ENCODE measurements around the gene CDH4.

Gene CDH4

GRCh38 chr20:61803915-61804751, 552.1 kb downstream of the CDH4 start:
- DNase-seq = no peak

GRCh38 chr20:61804752-61805295, 552.8 kb downstream of the CDH4 start:
- DNase-seq = no peak

- no peak for DNase-seq
Measured at GRCh38 chr20:61805365-61805764, 553.3 kb downstream of the CDH4 start.

DNA sequence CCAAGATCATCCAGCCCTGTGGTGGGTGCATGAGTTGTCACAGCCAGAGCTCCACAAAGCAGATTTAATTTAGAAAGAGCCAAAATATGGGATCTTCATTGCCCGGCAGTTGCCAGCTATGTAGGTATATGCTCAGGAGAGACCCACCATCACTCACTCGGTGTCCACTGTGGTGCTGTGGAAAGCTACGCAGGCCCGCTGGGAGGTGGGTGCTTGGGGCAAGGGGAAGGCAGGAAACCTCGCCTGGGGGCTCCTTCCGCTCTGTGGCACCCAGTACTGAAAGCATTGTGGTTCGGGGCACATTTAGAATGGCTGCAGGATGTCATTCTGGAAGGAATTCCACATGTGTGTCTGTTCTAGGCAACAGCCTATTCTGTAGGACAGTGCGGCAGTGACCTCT, 553.7 kb downstream of the CDH4 start:
- DNase-seq = no peak

DNA sequence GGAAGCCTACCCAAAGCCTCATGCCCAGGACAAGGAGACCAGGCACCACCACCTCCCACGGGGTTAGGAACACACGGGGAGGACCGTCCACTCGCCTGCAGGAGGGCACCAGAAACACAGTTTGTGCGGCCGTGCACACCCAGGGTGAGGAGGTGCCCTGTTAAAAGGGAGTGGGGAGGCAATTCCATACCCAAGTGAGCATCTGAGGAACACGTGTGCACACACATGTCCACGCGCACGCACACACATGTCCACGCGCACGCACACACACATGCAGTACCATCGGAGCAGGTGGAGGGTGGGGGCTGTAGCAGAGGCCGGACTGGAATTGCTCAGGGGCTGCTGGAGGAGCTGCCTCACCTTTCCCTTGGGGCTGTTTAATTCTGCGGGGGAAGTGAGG, 554.3 kb downstream of the CDH4 start:
- DNase-seq = no peak

DNA sequence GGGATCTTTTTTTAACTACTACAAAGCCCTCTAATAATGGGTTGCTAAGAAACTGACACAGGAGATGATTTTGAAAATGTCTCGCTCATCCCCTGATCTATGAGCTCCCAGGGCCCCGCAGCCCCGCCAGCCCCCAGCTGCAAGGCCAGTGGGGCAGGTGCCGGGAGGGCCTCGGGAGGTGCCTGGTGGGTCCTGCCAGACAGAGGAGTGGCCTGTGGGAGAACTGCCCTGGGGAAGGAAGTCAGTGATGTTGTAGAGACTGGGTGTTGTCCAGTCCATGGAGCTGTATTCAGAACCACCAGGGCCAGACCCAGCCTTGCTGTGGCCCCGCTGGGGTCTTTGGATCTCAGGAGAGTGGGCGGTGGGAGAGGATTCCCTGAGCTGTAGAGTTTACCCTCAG, 554.9 kb downstream of the CDH4 start:
- DNase-seq = no peak

DNA sequence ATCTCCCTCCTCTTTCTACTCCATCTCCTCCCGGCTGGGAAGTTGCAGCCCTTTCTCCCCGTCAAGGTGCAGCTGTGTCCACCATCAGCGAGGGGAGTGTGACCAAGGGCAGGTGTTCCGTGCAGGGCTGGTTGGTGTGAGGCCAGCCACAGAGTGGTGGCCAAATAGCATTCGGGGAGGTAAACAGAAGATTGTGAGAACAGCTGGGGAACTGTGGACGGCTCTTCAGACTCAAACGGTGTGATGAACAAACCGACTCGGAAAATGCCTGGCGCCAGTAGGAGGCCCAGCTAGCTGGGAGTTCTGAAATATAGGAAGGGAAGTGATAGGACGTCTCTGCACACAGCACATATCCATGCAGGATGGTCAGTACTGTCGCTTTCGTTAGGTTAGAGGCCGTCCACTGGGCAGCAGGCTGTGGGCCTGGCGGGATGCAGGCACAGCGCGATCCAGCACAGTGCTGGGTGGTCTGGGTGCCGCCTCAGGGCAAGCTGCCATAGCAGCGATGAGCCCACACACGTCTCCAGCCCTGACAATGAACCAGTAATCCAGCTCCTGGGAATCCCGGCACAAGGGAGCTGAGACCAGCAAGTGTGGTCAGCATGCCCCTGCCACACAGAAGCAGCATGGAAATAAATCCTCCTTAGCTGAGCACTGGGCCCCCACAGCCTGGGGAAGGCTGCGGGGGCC, 555.6 kb downstream of the CDH4 start:
- DNase-seq = no peak

DNA sequence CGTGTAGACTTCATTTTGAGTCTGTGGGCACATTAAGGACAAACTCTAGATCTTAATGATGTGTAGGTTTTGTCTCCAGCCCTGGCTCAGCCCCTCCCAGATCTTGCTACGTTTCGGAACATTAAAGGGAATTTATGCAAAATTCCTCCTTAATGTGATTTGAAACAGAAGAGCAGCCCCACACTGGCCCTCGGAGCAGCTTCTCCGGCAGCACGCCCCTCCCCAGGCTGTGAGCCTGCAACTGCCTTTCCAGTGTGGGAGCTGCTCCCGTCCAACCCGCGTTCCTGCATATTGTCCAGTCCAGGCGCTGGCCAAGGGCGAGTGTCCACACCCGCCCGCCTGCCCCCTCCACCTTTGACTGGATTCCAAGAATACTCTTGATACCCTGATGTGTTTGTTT, 556.4 kb downstream of the CDH4 start:
- no peak for DNase-seq

GRCh38 chr20:61809006-61809770, 557.1 kb downstream of the CDH4 start:
- no peak for DNase-seq

- no peak for DNase-seq
Measured at GRCh38 chr20:61810066-61810737, 558.1 kb downstream of the CDH4 start.

- DNase-seq = no peak
Measured at GRCh38 chr20:61810738-61811135, 558.7 kb downstream of the CDH4 start.

DNA sequence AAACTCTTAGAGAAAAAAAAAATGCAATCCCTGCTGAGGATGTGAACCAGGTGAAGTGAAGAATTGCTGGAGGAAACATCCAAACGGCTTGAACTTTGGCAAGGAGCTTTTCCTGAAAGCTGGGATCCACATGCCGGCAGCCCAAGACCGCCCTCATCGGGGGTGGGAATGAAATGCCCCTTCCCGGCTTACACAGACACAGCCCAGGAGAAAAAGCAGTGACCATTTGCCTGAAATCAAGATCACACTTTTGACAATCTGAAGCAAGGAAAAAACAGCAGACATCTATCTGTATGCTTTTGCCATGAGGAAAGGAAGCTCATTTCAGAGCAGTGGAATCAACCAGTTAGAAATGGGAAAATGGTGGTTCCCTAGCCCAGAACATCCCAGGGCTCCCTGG, 559.1 kb downstream of the CDH4 start:
- no peak for DNase-seq

GRCh38 chr20:61812121-61812844, 560.2 kb downstream of the CDH4 start:
- DNase-seq = no peak

DNA sequence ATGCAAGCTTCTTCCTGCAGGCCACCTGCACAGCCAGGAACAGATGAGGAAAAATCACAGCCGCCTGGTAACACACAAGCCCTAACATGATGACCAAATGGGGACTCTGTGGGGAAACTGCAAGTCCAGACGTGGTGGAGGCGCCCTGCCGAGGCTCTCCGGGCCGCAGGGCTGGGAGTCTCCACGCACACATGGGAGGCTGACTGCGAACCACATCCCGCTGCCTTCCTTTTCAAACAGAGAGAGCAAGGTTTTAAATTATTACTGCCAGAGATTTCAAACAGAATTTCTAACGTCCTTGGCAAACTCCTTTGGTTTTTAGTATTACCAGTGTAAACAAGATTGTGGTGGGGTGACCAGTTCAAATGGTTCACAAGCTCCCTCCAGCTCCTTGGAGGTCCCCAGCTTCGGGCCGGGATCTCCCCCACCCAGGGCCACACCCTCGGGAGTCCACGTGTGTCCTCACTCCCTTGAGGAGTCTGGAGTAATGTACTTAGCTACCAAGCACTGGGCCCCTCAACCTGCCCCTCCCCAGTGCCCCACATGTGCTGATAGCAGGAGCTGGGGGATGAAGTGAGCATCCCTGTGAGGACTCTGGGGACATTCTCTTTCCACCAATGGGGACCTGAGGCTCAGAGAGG, 560.9 kb downstream of the CDH4 start:
- no peak for DNase-seq

DNA sequence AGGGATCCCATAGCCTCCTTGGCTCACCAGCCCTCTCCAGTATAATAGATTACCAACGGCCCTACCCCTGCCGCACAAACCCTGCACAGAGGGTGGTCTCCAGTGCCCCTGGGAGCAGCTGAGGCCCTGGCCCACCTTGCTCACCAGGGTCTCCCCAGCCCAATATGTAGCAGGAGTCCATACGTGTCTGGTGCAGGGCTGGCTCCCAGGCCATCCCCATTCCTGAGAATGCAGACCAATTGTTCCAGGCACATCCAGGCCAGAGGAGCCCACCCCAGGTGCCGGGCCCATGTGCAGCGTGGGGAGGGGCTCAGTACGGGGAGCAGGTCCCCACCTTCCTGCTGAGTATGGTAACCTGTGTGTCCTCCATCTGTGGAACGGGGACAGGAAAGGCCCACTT, 561.7 kb downstream of the CDH4 start:
- no peak for DNase-seq

GRCh38 chr20:61814244-61814643, 562.2 kb downstream of the CDH4 start:
- no peak for DNase-seq

GRCh38 chr20:61814726-61815125, 562.7 kb downstream of the CDH4 start:
- DNase-seq = no peak

DNA sequence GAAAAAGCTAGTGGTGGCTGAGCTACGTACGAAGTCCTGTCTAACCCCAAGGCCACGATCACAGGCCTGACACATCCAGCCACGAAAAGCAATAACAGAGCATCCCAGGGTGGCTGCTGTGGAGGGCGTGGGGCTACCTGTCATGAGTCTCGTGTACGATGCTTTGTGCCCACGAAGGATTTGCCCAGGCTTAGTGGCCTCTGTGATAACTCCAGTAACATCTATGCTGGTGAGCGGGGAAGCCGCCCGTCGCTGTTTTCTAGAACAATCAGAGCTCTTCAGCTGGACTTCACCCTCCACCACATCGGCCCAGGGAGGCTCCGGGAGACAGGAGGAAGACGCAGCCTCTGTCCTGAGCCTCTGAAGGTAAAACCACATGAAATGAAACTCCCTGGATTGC, 563.1 kb downstream of the CDH4 start:
- no peak for DNase-seq

DNA sequence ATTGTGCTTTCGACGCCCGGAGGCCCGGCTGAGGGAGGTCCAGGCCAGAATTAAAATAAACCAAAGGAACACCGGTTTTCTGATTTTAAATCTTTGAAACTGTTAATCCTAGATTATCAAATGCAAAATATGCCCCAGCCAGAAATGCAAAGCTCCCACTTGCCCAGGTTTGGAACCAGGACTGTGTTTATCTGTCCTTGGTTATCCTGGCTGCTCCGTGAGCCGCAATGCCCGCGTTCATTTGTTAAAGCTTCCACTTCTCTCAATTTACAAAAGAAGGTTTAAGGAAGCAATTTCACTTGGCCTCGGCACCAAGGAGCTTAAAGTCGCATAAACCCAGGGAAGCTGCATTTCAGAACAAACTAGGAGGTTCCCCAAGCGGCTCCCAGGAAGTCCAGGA, 563.6 kb downstream of the CDH4 start:
- no peak for DNase-seq

DNA sequence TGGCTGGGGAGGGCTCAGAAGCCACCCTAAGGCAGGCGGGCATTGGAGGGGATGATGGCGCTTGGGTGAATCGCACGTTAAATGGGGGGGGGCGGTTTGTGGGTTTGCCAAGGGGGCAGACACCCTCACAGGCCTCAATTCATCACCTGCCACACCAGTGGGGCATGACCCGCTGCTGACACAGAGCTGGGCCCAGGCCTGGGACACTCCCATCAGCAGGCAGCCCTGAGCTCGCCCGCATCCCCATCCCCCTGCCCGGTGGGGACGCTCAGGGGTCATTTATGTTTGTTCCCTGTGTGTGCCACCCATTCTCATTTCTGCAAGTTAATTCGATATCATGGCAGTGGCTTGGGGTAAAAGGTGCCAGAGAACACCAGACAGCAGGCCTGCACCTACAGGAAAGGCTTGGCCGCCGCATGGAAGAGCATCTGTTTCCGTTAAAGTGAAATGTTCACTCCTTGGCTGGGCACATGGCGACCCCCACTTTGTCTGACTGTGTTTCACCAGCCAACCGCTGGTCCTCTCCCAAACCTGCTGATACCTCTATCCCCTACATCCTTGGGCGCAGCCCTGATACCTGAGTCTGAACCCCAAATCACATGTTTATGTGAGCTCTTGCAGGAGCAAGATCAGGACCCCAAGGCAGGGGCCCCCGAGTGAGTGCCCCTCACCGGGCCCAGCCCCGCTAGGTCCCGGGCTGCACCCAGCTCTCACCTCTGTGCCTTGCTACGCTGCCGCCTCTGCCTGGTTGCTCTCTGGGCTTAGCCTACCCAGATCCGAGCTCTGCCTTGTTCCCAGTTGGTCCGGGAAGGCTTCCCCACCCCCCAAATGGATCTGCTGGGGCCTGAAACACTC, 564.8 kb downstream of the CDH4 start:
- DNase-seq = no peak

- no peak for DNase-seq
Measured at GRCh38 chr20:61817575-61817974, 565.5 kb downstream of the CDH4 start.

Measured in hematopoietic multipotent progenitor cell treated with erythropoietin and hydrocortisone succinate and interleukin-3 and kit ligand, for 6 days (in vitro differentiated cells).